HG02763 (cell line): ENCODE data around the gene PNPLA5.

Experiments used
- ATAC-seq: cut with Tn5 transposase; IDR thresholded peaks from one replicate; pipeline ENCODE4 v1.9.1; 2021; ENCODE audit warnings: mild to moderate bottlenecking, moderate library complexity; ENCODE audit not compliant: unreplicated experiment

PNPLA5 gene

GRCh38 chr22:43843783-43844530, 47.9 kb downstream of the PNPLA5 start:
- no peak for ATAC-seq

DNA sequence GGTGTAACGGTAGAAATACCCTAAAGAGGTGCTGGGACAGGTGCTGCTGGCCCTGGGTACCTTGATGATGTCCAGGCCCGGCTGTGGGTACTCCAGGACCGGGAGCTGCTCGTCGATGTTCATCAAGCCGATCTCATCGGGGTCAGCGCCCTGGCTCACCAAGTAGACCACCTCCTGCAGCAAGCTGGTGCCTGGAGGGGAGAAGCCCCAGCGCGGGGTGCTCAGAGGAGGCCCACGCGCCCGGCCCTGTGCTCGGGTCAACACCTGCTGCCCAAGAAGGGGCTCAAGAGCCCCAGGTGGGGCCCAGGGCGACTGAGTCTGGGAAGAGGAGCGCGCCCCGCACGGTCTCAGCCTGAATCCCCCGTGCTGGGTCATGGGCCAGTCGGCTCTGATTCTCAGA, 50.1 kb downstream of the PNPLA5 start:
- no peak for ATAC-seq

DNA sequence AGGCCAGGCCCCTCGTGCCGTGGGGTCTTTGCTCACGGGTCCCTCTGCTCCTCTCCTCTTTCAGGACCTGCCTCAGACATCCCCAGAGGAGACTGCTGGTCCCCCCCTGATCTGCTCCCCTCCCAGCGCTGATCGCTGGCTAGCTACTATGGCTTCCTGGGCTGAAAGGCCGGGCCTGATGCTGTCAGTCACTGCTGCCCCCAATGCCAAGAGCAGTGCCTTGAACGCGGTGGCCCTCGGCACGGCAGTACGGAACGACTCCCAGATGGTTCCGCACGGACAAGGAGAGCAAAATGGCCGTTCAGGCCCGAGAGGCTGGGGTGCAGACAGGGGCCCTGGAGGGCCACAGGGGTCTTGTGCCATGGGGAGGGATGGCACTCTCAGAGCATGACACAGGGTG, 51.0 kb downstream of the PNPLA5 start:
- ATAC-seq = no peak

GRCh38 chr22:43840431-43840830, 51.4 kb downstream of the PNPLA5 start:
- no peak for ATAC-seq

DNA sequence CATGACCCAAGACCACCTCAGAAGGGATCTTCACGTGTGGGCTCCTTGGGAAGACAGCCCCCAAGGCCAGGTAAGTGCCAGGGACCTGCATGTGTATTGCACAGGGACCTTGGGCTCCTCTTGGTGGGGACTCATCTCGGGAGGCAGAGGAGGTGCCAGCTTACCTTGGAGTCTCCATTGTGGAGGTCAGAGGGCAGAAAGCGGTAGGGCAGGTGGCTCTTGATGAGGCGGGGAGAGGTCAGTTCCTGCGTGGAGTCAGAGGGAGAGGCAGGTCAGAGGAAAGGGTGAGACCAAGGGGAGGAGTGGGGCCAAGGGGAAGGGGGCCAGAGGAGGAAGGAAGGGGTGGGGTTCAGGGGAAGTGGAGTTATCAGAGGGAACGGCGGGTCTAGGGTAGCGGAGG, 52.0 kb downstream of the PNPLA5 start:
- no peak for ATAC-seq

- ATAC-seq = no peak
These were observed 53.1 kb downstream of the PNPLA5 start for GRCh38 chr22:43838571-43839307.

GRCh38 chr22:43838161-43838560, 53.7 kb downstream of the PNPLA5 start:
- ATAC-seq = no peak

DNA sequence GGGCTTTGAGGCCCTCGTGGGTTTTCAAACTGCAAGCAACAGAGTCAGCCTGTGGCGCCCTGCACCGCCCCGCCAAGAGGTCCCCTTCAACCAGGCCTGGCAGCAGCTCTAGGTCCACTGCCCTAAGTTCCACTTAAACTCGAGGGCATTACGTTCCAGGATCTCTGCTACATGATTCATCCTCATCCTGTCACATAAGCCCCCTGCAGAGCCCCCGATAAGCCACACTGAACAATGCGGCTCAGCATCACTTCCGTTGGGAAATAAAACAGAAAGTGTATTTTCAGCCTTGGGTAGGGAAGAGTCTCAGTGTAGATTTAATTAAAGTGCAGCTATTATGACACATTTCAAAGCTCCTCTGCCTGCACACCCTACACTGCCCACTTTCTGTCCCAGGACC, 54.1 kb downstream of the PNPLA5 start:
- ATAC-seq = no peak

- no peak for ATAC-seq
These were observed 56.1 kb downstream of the PNPLA5 start for GRCh38 chr22:43835736-43836135.

GRCh38 chr22:43835166-43835565, 56.6 kb downstream of the PNPLA5 start:
- ATAC-seq = no peak

DNA sequence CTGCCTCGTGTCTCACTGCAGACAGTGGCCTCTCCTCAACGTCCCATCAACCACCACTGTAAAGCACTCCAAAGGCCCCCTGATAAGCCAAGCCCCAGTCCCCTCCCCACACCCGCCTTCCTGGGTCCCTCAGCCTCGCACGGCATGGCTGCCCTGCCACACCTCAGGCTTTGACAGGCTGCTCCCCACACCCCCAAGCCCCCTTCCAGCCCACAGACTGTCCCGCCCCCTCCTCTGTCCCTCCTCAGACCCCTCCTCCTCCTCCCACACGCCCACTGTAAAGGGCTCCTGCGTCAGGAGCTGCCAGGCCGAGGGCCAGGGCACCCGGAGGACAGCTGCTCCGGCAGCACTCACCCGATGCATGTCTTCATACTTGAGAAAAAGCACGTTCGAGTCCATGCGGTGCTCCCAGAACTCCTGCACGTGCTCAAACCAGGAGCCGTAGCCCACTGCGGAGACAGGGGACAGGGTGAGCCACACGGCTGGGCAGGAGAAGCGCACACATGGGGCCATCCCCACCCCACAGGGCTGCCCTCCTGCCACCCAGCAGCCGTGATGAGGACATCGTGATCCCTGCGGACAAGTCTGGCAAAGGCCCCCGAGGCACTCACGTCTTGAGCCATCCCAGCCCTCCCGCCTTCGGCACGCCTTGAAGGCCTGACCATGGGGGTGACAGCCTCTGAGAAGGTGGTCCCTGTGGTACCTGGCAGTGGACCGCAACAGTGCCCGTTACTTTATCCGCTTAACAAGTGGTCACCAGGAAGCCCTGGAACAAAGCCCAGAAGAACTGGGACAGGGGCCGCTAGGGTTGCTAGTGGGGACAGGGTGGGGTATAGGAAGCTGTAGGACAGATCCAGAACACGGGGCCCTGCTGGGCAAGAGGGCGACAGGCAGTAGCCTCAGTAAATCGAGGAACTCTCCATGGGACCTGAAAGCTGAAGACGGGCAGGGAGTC, 58.2 kb downstream of the PNPLA5 start:
- ATAC-seq = no peak

DNA sequence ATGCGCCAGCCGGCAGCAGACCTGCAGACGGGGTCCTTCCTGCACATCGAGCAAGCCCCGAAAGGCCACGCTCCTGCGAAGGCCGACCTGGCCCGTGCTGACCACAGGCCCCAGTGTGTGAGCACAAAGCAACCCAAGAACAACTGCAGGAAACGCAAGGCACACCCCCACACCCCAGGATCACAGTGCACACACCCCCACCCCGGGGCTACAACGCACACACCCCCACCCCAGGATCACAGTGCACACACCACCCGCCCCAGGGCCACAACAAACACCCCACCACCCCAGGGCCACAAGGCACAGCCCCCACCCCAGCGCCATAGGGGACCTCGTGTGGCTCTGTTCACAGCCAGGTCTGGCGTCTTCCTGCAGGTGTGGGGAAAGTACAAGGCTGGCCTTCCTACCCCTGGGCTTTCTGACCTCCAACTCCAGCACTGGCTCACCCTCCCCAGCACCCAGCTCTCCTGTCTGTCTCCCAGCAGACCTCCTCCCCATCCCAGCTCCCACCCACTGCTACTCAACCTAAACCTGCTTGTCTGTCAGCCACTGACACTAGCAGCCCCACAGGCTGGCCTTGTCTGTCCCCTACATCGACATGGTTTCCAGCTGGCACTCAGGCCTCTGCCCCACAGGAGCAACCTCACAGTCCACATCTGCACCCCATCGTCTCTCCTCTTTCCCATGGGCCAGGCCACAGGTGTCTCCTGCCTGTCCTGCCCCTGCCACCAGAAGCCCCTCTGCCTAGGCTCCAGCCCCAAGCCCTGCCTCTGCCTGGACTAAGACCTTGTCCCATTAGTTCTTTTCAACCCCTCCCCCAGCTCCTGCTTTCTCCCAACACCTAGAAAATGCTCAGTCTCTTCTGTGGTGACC, 59.2 kb downstream of the PNPLA5 start:
- no peak for ATAC-seq

- no peak for ATAC-seq
These were observed 60.0 kb downstream of the PNPLA5 start for GRCh38 chr22:43831561-43832392.

- ATAC-seq = no peak
These were observed 60.8 kb downstream of the PNPLA5 start for GRCh38 chr22:43830931-43831560.

DNA sequence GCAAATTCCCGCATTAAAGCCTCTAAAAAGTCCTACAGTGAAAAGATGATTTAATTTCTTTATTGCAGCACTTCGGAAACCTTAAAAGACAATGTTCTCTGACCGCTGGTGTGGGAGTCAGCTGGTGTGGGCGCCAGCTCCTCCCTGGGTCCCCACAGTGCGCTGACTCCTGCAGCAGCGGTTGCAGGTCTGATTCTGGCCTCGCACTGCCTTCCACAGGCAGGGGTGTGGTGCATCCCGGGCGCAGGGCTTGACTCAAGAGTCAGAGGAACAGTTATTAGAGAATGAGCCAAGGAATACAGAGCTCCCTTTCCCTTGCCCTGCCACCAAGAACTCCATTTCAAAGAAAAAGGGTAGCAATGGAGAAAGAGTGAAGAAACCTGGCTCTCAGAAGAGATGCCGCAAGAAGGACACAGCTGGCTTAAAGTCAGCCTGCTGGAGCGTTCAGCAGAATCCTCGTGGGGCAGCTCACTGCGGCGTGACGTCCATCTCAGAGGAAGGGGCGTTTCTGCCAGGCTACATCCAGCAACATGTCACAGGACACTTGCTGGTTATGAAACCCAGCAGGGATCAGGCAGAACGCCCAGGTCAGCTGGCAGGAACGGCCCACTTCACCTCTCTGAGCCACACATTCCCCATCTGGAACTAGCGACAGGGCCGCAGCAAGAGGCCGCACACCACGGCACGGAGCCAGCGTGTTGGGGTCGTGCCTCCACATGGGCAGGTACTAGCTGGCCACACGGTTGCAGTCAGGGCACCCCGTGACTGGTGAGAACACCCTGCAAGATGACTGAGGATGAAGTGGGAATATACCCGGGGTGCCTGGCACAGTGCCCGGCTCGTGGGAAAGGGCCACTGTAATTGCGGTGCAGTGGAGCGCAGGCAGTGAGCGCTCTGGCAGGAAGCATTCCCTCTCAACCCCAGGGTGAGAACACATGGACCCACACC, 61.6 kb downstream of the PNPLA5 start:
- no peak for ATAC-seq
